Hematopoietic multipotent progenitor cell (in vitro differentiated cells): ENCODE results near the gene ZNF621. TPM values are rescaled to one million over a fixed set of nuclear protein-coding genes. Genes with fewer than 3 reads are reported as not detected.
A peak's percentile ranks its signal among the peaks of the same experiment; 100 is the strongest.
"Not testable (repeated sequence)": the region's sequence is repeated elsewhere in the genome, so short reads cannot be mapped to it uniquely, and the experiment has no call there.

Experiments used
- DNase-seq, 3 donors: peaks; one replicate each; pipeline ENCODE4 v3.0.0-alpha.2; 2011 to 2015; ENCODE audit warnings: low read depth in 2 of 3, low spot score in 2 of 3
- total RNA-seq: library from RNA; depleted of rRNA; stranded (reverse); fragments of >200 nt; gene quantifications from one replicate; pipeline ENCODE4 v1.2.3, GENCODE V29; 2012

The ZNF621 gene
- total RNA-seq, 1 donor = 13.5 TPM

- DNase-seq = no peak
These were observed 7.5 kb downstream of the ZNF621 start for GRCh38 chr3:40532252-40532651.

DNA sequence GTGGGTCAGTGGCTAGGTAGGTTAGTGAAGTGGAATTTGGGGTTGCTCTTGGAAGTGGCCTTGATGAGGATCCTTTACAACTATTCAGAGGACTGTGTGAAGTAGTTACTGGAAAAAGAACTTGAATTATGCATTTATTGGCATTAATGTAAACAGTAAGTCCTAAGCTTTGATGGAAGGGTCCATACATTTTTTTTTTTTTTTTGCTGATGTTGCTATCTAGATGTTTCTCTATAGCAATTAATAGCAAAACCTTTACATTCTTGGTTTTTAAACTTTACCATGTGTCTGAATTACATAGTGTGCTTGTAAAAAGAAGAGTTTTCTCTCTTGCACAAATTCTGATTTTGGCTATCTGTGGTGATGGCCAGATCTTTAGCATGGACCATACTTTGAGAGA is 9.5 kb downstream of the ZNF621 start:
- no peak for DNase-seq

DNA sequence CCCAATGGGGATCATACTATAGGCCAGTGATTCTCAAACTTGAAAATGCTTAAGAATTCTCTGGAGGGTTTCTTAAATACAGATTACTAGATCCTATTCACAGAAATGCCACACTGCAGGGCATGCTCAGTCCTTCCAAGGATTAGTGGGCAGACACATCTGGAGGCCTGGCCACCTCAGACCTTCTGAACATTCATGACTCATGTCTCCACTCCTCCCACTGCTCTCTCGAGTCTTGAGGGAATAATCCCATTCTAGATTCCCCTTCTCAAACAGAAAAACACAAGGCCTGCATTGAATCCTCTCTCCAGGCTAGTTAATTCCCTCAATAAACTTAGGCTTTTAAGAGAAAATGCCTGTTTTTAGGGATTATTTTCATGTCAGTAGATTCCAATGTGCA is 22.1 kb downstream of the ZNF621 start:
- no peak for DNase-seq

DNA sequence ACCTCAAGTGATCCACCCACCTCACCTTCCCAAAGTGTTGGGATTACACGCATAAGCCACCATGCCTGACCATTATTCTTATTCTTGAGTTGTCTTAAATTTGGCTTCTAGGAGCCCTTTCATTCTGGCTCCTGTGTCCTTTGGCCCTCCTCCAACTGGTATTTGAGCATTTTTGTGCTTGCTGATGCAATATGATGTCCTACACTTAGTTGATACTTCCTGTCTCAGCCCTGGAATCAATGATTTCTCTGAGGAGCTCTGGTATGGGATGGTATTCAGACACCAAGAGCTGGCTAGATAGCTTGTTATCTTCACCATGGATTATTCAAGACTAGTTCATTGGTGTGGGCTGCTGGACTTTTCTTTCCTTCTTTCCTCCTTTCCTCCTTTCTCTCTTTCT is 25.4 kb downstream of the ZNF621 start:
- DNase-seq = no peak

DNA sequence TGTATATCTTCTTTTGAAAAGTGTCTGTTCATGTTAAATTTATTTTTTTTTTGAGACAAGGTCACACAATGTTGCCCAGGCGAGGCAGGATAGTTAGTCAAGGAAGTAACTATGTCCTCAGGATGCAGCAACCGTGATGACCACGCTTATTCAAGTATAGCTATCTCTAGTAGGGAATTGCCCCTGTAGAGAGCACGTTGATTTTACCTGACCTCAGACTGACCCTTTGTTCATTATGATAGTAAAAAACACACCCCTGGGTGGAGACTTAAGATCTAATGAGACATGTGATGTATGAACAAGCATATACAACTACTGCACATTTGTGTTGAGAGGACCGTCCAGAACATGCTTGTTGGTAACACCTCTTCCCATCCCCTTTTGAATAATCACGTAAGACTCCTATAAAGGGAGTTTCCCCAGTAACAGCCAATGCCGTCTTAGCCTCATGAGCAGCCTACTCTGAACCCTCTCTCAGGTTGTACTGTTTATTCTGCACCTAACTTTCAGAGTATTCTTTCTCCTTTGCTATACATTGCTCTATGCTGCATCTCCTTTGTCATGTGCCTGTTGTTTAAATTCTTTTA is 32.9 kb downstream of the ZNF621 start:
- DNase-seq = no peak

DNA sequence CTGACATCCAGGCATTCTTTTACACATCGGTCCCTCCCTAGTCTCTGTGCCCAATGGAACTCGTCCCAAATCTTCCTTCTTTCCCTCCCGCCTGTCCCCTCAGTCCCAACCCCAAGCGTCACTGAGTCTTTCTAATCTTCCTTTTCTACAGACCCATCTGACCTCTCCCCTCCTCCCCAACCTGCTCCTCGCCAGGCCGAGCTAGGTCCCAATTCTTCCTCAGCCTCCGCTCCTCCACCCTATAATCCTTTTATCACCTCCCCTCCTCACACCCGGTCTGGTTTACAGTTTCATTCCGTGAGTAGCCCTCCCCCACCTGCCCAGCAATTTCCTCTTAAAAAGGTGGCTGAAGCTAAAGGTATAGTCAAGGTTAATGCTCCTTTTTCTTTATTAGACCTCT is 37.7 kb downstream of the ZNF621 start:
- not testable (repeated sequence) for DNase-seq

DNA sequence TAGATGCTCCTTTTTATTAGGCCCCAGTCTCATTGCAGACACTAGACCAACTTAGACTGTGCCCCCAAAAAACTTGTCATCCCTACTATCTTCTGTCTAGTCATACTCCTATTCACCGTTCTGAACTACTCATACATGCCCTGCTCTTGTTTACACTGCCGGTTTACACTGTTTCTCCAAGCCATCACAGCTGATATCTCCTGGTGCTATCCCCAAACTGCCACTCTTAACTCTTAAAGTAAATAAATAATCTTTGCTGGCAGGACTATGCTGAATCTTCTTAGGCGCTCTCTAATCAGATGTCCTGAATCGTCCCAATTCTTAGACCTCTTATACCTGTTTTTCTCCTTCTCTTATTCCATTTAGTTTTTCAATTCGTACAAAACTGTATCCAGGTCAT is 40.9 kb downstream of the ZNF621 start:
- not testable (repeated sequence) for DNase-seq

DNA sequence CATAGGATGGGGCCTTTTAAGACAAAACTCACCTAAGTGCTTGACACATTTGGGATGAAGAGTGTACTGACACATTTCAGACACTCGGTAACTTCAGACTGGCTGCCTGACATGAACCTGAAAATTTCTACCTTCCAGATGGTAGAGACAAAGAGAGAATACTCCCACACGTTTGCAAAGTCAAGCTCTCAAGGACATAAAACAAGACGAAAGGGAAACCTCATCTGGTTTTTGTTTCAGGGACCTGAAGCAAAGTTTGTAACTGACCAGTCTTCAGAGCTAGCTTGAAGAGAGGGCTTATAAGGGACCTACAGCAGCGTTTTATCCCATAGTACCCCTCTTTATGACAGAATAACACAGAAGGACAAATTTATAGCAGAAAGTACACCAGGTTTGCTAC is 41.9 kb downstream of the ZNF621 start:
- DNase-seq = no peak

GRCh38 chr3:40572588-40572987 is 47.8 kb downstream of the ZNF621 start:
- no peak for DNase-seq

- DNase-seq = no peak
These were observed 49.3 kb downstream of the ZNF621 start for GRCh38 chr3:40574050-40574449.

- DNase-seq = no peak
These were observed 49.9 kb downstream of the ZNF621 start for GRCh38 chr3:40574661-40575060.

DNA sequence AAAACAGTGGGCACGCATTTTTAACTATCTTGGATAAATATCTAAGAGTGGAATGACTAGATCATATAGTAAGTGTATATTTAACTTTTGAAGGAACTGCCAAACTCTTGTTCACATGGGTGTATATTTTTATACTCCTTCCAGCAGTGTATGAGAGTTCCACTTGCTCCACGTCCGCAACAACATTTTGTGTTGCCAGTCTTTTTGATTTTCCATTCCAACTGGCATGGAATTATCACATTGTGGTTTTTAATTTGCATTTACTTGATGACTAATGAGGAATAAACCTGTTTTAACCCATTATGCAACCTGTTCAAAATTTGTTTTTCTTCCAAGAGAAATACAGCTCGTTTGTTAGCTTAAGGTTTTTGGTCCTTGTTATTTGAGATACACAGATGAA is 51.6 kb downstream of the ZNF621 start:
- DNase-seq = no peak

DNA sequence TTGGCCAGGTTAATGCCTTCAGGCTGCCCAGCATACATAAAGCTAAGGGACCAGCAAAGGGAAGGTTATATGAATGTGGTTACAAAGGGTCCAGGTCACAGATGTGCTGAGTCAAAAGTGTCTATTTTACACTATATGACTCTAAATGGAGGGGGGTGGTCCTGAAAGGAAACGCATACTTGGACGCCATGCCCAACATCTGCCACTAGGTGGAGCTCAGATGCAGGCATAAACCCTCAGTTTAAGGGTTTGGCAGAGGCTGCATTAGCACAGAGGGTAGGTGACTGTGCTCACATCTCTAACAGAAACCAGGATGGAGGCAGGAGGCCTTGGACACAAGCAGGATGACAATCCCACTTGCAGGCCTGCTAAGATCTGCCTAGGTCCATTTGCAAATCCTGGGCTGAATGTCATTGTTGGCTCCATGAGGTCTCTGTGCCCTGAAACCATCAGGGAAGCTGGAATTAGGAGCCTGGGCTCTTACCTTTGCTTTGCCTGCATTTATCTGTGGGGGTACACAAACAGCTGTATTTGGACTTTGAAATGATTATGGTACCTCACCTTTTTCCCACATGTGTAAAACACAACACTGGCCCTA is 55.8 kb downstream of the ZNF621 start:
- peak; percentile 24 to 87 (median 65) for DNase-seq

- no peak for DNase-seq
These were observed 56.4 kb downstream of the ZNF621 start for GRCh38 chr3:40581166-40581565.

DNA sequence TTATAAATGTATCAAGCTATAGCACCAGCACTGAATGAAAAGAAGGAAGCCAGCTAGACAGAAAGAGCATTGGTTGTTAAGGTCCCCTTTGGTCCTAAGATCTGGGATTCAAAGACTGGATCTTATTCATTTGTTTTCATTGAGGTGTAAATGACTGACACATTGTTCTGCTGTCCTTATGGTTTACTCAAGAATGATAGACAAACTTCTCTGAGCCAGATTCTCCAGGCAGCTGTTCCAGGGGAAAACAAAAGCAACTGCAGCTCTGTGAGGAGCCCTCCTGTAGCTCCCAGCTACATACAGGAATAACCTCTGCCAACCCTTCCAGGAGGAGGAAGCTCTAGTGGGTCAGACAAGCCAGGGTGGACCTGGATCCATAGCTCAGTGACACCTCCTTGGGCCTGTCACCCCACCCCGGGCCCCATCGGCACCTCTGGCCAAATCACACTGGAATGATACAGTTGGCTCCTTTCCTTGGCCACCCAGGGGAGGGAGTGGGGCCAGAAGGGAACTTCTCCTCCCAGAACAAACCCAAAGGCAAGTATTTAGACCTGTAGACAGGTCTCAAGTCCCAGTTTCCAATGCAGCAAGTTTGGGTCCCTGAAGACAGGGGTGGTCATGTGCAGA is 57.8 kb downstream of the ZNF621 start:
- DNase-seq = no peak

DNA sequence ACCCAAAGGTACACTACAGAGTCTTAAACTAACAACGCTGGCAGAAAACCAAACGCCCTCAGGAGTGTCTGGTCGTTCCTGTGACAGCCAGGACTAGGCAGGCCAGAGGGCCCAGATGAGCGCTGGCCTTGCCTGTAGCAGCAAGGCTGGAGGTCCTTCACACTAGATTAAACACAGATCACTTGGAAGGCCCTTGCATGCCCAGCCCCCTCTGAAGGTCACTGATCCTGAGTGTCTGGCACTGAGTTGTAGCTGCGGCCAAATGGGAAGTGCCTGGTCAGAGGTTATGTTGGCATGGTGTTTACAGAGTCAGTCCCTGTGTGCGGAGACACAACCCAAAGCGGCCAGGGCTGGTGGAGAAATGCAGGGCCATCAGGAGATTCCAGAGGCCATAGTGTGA is 58.9 kb downstream of the ZNF621 start:
- no peak for DNase-seq

GRCh38 chr3:40584625-40585189 is 59.9 kb downstream of the ZNF621 start:
- DNase-seq = peak; percentile 41 to 84 (median 68)

DNA sequence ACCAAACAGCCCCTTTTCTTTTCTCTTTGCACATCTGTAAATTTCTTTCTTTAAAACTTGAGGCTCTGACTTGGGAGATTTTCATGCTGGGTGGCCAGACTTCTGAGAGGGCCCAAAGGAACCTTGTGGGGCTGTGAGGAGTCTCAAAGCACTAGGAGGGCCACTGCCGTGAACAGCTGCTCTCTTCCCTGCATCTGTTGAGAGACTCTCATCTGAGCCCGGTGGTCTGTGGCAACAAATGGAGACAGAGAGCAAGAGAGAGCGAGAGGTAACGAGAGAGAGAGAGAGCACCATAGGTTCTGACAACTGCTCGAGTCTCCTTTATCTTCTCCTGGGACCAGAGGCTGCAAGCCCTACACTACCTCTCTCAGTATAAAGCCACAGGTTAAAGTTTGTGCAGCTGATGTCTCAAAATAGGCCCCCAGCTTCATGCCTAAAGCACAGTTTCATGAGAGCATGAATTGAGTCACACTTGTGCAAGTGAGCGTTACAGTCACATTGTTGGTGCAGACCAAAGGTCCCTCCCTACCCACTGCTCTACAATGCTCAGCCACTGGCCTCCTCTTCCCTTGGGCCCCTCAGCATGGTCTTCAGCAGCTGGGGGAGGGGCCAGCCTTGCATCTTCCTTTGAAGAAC is 60.7 kb downstream of the ZNF621 start:
- no peak for DNase-seq

DNA sequence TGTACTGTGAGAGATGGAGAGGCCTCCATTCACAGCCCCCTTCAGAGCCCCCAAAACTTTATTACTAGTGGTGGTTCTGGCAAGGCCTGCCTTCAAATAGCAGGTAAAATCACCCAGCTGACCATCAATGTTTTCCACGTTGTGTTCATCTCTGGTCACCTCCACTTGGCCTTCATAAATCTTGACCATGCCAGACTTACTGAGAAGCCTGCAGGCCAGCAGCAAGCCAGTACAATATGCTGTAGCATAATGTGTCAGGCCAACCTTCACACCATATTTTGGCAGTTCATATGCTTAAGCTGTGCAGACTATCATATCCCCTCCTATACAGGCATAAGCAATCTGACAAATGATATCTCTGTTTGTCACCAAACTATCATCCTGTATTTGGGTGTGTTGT is 62.1 kb downstream of the ZNF621 start:
- no peak for DNase-seq

DNA sequence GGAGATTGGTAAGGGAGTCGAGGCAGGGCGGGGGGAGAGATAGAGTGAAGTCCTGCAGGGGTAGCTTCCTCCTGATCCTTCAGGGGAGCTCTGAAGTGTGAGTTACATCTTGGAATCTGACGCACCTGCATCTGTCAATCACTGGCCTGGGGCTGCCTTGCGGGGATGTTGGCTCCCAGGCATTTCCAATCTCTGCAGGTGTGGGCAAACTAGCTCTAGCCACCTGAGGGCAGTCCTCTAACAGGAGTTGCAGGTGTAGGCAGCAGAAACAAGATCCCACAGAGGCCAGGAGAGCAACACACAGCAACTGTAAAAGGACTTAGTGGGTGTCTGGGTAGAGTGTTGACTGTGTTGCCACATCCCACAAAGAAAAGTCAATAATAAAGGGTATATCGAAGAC is 63.6 kb downstream of the ZNF621 start:
- no peak for DNase-seq
